ENCODE measurements around the gene CTSD.
"Not testable (repeated sequence)": the region's sequence is repeated elsewhere in the genome, so short reads cannot be mapped to it uniquely, and the experiment has no call there.

CTSD gene

GRCh38 chr11:1763796-1764661 is at the start of gene CTSD:
TSS of gene CTSD (minus strand) at chr11:1763927. CDS start at chr11:1763859, 68 bp downstream.
- peak within 1 kb of the TSS; percentile 95 for H3K4me3 ChIP-seq (ENCODE audit: low read length, poor library complexity, severe bottlenecking)

GRCh38 chr11:1813356-1813755 is 49.6 kb upstream of the CTSD start:
- H3K9me2 ChIP-seq (replicated peaks; ENCODE audit: low read depth, low read length); H3K36me3 ChIP-seq (ENCODE audit: insufficient read depth, low read length); H3K27me3 ChIP-seq (ENCODE audit: insufficient read depth, low read length, poor library complexity, severe bottlenecking); H3F3A ChIP-seq (ENCODE audit: low read depth); H4K20me1 ChIP-seq (ENCODE audit: insufficient read depth, low read length, poor library complexity, severe bottlenecking); H3K4me1 ChIP-seq (ENCODE audit: insufficient read depth, low read length, poor library complexity, severe bottlenecking); H3K9me3 ChIP-seq (ENCODE audit: insufficient read depth, low read depth, low read length); H2AFZ ChIP-seq (ENCODE audit: low read length); H3K4me3 ChIP-seq (ENCODE audit: low read length, poor library complexity, severe bottlenecking); H3K79me2 ChIP-seq (ENCODE audit: insufficient read depth, low read length); H3K9ac ChIP-seq (ENCODE audit: low read depth, low read length, poor library complexity, severe bottlenecking); H3K4me2 ChIP-seq (ENCODE audit: low read depth, low read length, poor library complexity, severe bottlenecking): not testable (repeated sequence)

More at GRCh38 chr11:1763796-1764661, at the start of gene CTSD:
- Histone ChIP-seq H3K9me3 (ENCODE audit: insufficient read depth, low read depth, low read length) (no peaks in the 10 kb centered on the region), H3K36me3 (ENCODE audit: insufficient read depth, low read length) (no peaks in the 10 kb centered on the region), H2AFZ (ENCODE audit: low read length) (peak within 1 kb of the TSS; percentile 50; the same call in 1 of the 2 replicates), H3K9ac (ENCODE audit: low read depth, low read length, poor library complexity, severe bottlenecking) (peak within 1 kb of the TSS; percentile 99), H3K27me3 (ENCODE audit: insufficient read depth, low read length, poor library complexity, severe bottlenecking) (peaks cover 3% of the 10 kb centered on the region), H3K9me2 (replicated peaks; ENCODE audit: low read depth, low read length) (no peaks in the 10 kb centered on the region), H3F3A (ENCODE audit: low read depth) (no peaks in the 10 kb centered on the region), H3K4me1 (ENCODE audit: insufficient read depth, low read length, poor library complexity, severe bottlenecking) (peaks cover 46% of the 10 kb centered on the region), H3K4me2 (ENCODE audit: low read depth, low read length, poor library complexity, severe bottlenecking) (peak within 1 kb of the TSS; percentile 100), H4K20me1 (ENCODE audit: insufficient read depth, low read length, poor library complexity, severe bottlenecking) (peaks cover 12% of the 10 kb centered on the region), H3K79me2 (ENCODE audit: insufficient read depth, low read length) (peaks cover 47% of the 10 kb centered on the region)
- TF ChIP-seq CTCF (conservative IDR thresholded peaks at IDR 0.05; ENCODE audit: low read length) (peak; percentile 27; the same call in 1 of the 2 replicates), EZH2phosphoT487 (IDR thresholded peaks at IDR 0.05; ENCODE audit: borderline replicate concordance) (no peak)

- Histone ChIP-seq H3K4me2 (ENCODE audit: low read depth, low read length, poor library complexity, severe bottlenecking) (no peak overlapping the region), H3K36me3 (ENCODE audit: insufficient read depth, low read length) (no peaks in the 10 kb centered on the region), H3K9me2 (replicated peaks; ENCODE audit: low read depth, low read length) (no peaks in the 10 kb centered on the region), H3F3A (ENCODE audit: low read depth) (no peaks in the 10 kb centered on the region), H3K4me3 (ENCODE audit: low read length, poor library complexity, severe bottlenecking) (no peak overlapping the region), H3K9me3 (ENCODE audit: insufficient read depth, low read depth, low read length) (no peaks in the 10 kb centered on the region), H2AFZ (ENCODE audit: low read length) (no peak overlapping the region), H4K20me1 (ENCODE audit: insufficient read depth, low read length, poor library complexity, severe bottlenecking) (no peaks in the 10 kb centered on the region), H3K4me1 (ENCODE audit: insufficient read depth, low read length, poor library complexity, severe bottlenecking) (no peaks in the 10 kb centered on the region), H3K79me2 (ENCODE audit: insufficient read depth, low read length) (no peaks in the 10 kb centered on the region), H3K27me3 (ENCODE audit: insufficient read depth, low read length, poor library complexity, severe bottlenecking) (no peaks in the 10 kb centered on the region), H3K9ac (ENCODE audit: low read depth, low read length, poor library complexity, severe bottlenecking) (no peak overlapping the region)
- TF ChIP-seq CTCF (conservative IDR thresholded peaks at IDR 0.05; ENCODE audit: low read length) (no peak), EZH2phosphoT487 (IDR thresholded peaks at IDR 0.05; ENCODE audit: borderline replicate concordance) (no peak)
Measured at GRCh38 chr11:1812801-1813200, 49.1 kb upstream of the CTSD start.

Data from Loucy (cell line).